OCI-LY1 (cell line): ENCODE results near the gene SLC22A15.

Experiments used
- H2AFZ ChIP-seq: fragments of 200-600 bp; sonication (generic), shearing (Covaris generic); 2 replicates; pipeline ENCODE4 v1.6.0; 2014; ENCODE audit warnings: antibody characterized with exemption, mild to moderate bottlenecking, low read length
- H3F3A ChIP-seq: fragments of 200-600 bp; sonication (generic), shearing (Covaris generic); 2 replicates; pipeline ENCODE4 v1.6.0; 2014; ENCODE audit warnings: mild to moderate bottlenecking, antibody characterized with exemption, low read length, moderate library complexity; ENCODE audit not compliant: insufficient read depth
- H3K27ac ChIP-seq: fragments of 200-600 bp; sonication (generic); 2 replicates; pipeline ENCODE4 v1.5.1; 2014; ENCODE audit warnings: low read length, mixed run types, mild to moderate bottlenecking, low read depth; ENCODE audit not compliant: poor library complexity, severe bottlenecking
- H3K27me3 ChIP-seq: fragments of 200-600 bp; sonication (generic); 2 replicates; pipeline ENCODE4 v1.6.0; 2014; ENCODE audit warnings: antibody characterized with exemption, mild to moderate bottlenecking, low read length, moderate library complexity; ENCODE audit not compliant: insufficient read depth
- H3K36me3 ChIP-seq: fragments of 200-600 bp; sonication (generic); 2 replicates; pipeline ENCODE4 v1.6.1; 2014; ENCODE audit warnings: mild to moderate bottlenecking, antibody characterized with exemption, low read length, moderate library complexity, mixed read lengths; ENCODE audit not compliant: insufficient read depth
- H3K4me1 ChIP-seq: fragments of 200-600 bp; sonication (generic); 2 replicates; pipeline ENCODE4 v1.5.1; 2014; ENCODE audit warnings: mild to moderate bottlenecking, low read length, moderate library complexity; ENCODE audit not compliant: insufficient read depth, severe bottlenecking
- H3K4me2 ChIP-seq: fragments of 200-600 bp; sonication (generic), shearing (Covaris generic); 2 replicates; pipeline ENCODE4 v1.6.1; 2014; ENCODE audit warnings: low read length
- H3K4me3 ChIP-seq: fragments of 200-600 bp; sonication (generic); 2 replicates; pipeline ENCODE4 v1.5.1; 2014; ENCODE audit warnings: low read length, low read depth, mild to moderate bottlenecking, mixed read lengths; ENCODE audit not compliant: poor library complexity, severe bottlenecking
- H3K79me2 ChIP-seq: fragments of 200-600 bp; shearing (Covaris generic); 2 replicates; pipeline ENCODE4 v1.6.1; 2016; ENCODE audit warnings: mixed run types, low read length, mixed read lengths; ENCODE audit not compliant: insufficient read depth
- H3K9ac ChIP-seq: fragments of 200-600 bp; sonication (generic), shearing (Covaris generic); 2 replicates; pipeline ENCODE4 v1.6.1; 2014; ENCODE audit warnings: mild to moderate bottlenecking, low read length, mixed read lengths
- H3K9me2 ChIP-seq: fragments of 200-600 bp; sonication (generic), shearing (Covaris generic); 2 replicates; pipeline ENCODE4 v1.6.1; 2014; ENCODE audit warnings: low read depth, mild to moderate bottlenecking, low read length, mixed read lengths
- H3K9me3 ChIP-seq: fragments of 200-600 bp; shearing (Covaris generic); 2 replicates; pipeline ENCODE4 v1.6.1; 2014; ENCODE audit warnings: low read length, mixed read lengths
- H4K20me1 ChIP-seq: fragments of 200-600 bp; sonication (generic), shearing (Covaris generic); 2 replicates; pipeline ENCODE4 v1.6.0; 2016; ENCODE audit warnings: mild to moderate bottlenecking, low read length; ENCODE audit not compliant: insufficient read depth
- CTCF ChIP-seq: fragments of 200-600 bp; sonication (generic), shearing (Covaris generic); IDR thresholded peaks from 2 replicates; pipeline ENCODE4 v1.5.1; 2017; ENCODE audit warnings: mild to moderate bottlenecking, antibody characterized with exemption, low read length, moderate library complexity, mixed read lengths
- EZH2 ChIP-seq: fragments of 200-600 bp; sonication (generic), shearing (Covaris generic); IDR thresholded peaks from 2 replicates; pipeline ENCODE4 v1.8.0; 2017; ENCODE audit warnings: borderline replicate concordance, mixed run types, mild to moderate bottlenecking, antibody characterized with exemption, low read length, moderate library complexity, mixed read lengths

Gene SLC22A15

GRCh38 chr1:115953180-115953579 is 23.1 kb upstream of the SLC22A15 start:
- H3K4me3 ChIP-seq: no peak overlapping the region
- TF ChIP-seq CTCF (no peak), EZH2 (no peak)

DNA sequence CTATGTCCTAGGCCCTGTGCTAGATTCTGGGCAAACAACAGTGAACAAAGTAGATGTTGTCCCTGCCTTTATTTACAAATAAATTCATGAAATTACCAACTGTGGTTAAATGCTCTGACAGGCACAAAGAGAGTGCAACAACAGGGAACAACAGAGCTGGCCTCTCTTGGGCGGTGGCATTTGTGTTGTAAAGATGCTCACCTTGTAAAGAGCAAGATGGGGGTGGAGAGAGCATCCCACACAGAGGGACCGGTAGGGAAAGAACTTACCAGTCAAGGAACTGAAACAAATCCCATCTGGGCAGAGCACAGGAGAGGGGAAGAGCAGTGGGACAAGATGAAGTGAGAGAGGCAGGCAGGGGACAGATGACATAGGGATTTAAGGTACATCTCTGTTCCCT is 21.6 kb upstream of the SLC22A15 start:
- no peaks in the 10 kb centered on the region for H4K20me1 ChIP-seq
- TF ChIP-seq CTCF: no peak
- TF ChIP-seq EZH2: no peak

More at GRCh38 chr1:115953180-115953579, 23.1 kb upstream of the SLC22A15 start:
- Histone ChIP-seq H3K36me3 (no peaks in the 10 kb centered on the region), H3K9me2 (no peaks in the 10 kb centered on the region), H2AFZ (no peak overlapping the region), H3K9me3 (no peaks in the 10 kb centered on the region), H3K4me2 (no peak overlapping the region), H3F3A (no peaks in the 10 kb centered on the region), H3K27ac (no peak overlapping the region), H3K4me1 (no peaks in the 10 kb centered on the region), H3K9ac (no peak overlapping the region), H4K20me1 (no peaks in the 10 kb centered on the region), H3K27me3 (no peaks in the 10 kb centered on the region), H3K79me2 (no peaks in the 10 kb centered on the region)

GRCh38 chr1:115955228-115955627 is 21.1 kb upstream of the SLC22A15 start:
- Histone ChIP-seq H3K4me2 (no peak overlapping the region), H3K27ac (no peak overlapping the region), H3K9me3 (no peaks in the 10 kb centered on the region), H3F3A (no peaks in the 10 kb centered on the region), H3K27me3 (no peaks in the 10 kb centered on the region), H4K20me1 (no peaks in the 10 kb centered on the region), H3K36me3 (no peaks in the 10 kb centered on the region), H3K4me1 (no peaks in the 10 kb centered on the region), H3K79me2 (no peaks in the 10 kb centered on the region), H3K9me2 (no peaks in the 10 kb centered on the region), H3K4me3 (no peak overlapping the region), H3K9ac (no peak overlapping the region), H2AFZ (no peak overlapping the region)
- TF ChIP-seq EZH2 (no peak), CTCF (no peak)

More for the DNA sequence above, 21.6 kb upstream of the SLC22A15 start:
- no peaks in the 10 kb centered on the region for H3K4me1 ChIP-seq
- no peak overlapping the region for H2AFZ ChIP-seq
- H3K4me3 ChIP-seq: no peak overlapping the region
- H3K9me2 ChIP-seq: no peaks in the 10 kb centered on the region
- no peaks in the 10 kb centered on the region for H3K79me2 ChIP-seq
- H3K4me2 ChIP-seq: no peak overlapping the region
- no peaks in the 10 kb centered on the region for H3F3A ChIP-seq
- no peak overlapping the region for H3K9ac ChIP-seq
- H3K27me3 ChIP-seq: no peaks in the 10 kb centered on the region
- no peak overlapping the region for H3K27ac ChIP-seq
- no peaks in the 10 kb centered on the region for H3K36me3 ChIP-seq
- H3K9me3 ChIP-seq: no peaks in the 10 kb centered on the region
